HG03521 (cell line): ENCODE measurements around the gene CNTN4.

Experiments
- ATAC-seq: cut with Tn5 transposase; IDR thresholded peaks from one replicate; pipeline ENCODE4 v1.9.1; 2021; ENCODE audit warnings: mild to moderate bottlenecking, moderate library complexity; ENCODE audit not compliant: unreplicated experiment

The CNTN4 gene

DNA sequence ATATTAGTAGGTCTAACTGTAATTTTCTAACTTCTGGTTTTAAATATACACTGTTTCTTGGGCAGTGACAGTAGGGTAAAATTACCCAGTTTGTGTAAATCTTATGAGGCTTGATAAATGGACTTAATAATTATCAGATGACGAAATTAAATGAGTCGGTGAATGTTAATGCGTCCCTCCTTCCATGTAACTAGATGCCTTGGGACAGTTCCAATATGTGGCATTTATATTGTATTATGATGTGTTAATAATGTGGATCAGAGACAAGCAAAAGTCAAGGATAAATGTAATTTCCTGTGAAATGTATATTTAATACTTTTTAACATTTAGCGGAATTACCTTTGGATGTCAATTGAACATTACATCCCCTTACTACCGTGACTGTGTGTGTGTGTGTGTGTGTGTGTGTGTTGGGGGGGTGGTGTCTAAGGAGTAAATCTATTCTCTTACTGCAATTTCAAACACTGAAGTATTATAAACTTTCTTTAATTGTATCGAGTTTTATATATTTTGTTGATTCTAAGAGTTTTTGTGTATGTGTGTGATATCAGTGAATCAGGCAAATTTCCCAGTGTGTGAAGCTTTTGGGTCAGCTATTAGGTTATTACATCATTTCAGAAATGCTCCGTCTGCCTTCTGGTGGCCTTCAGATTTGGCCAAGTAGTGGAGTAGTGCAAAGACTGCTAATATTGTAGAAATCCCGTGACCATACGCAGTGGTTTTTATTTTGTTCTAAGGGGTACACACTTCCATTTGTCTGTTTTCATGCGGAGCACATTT, 50.1 kb downstream of the CNTN4 start:
- no peak for ATAC-seq

DNA sequence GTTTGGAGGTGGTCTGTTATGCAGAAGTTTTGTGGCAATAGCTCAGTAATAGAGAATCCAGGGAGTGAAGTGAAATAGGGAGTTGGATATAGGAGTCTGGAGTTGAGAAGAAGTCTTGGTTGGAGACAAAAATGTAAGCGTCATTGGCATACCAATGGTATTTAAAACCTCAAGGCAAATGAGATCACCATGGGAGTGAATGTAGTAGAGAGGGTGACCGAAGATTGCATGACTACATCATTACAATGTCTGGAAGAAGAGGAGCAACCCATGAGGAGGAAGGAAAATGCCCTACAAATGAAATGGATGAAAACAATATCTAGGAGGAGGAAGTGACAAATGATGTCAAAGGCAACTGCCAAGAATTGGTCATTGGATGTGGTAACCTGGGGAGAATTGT, 54.4 kb downstream of the CNTN4 start:
- no peak for ATAC-seq

DNA sequence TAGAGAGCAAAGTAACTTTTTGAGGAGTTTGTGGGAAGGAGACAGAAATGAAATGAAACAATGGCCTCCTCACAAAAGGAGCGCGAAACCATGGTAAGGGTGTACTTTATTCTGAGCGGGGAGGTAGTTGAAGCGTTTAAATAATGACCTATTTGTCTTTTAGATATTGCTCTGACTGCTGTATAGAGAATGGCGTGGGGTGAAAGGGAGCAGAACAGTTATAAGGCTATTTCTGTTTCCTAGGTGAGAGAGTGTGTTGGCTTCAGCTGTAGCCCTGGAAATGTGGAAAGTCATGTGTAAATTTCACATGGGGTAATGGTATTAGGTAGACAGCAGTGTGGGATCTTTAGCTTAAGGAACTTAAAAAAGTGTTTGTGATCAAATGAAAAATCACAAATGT, 54.9 kb downstream of the CNTN4 start:
- no peak for ATAC-seq

DNA sequence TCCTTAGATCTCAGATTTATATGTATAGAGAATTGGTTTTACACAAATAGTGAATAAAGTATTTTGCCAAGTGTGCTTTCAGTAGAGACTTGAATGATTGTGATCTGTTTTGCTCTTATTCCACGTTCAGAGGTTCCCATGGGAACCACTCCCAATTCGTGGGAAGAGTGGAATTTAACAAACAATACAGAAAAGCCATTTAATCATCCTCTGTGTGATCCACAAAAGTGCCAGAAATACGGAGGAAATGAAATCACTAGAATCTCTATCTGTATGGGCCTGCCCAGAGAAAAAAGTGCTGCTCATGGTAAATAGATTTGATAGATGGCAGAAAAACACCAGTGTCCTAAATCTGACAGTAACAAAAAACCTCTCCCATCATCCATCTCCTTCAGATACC, 56.0 kb downstream of the CNTN4 start:
- ATAC-seq = no peak

DNA sequence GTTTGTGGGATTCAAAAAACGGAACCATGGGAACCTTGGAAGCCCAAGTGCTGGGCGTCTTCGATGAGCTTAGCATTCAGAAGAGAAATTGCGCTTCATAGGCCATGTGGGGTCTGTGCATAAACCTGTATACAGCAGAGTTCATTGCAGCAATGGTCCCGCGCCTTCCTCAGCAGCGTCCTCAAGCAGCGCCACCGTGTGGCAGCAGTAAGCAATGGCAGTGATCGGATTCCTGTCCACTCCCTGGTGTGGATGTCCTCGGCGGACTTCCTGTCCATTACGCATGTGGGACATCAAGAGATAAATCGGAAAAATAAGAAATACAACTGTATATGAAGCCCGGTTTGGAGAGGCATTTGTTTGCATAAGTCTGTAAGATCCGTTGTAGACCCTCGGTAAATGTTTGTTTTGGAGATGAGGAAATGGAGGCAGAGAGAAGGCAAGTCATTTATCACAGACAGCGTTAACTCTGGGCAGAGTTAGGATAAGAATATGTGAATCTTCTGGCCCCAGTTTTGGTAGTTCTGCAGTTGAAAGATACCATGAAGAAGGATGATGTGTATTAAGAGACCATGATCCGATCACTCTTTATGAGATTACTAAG, 57.7 kb downstream of the CNTN4 start:
- no peak for ATAC-seq

DNA sequence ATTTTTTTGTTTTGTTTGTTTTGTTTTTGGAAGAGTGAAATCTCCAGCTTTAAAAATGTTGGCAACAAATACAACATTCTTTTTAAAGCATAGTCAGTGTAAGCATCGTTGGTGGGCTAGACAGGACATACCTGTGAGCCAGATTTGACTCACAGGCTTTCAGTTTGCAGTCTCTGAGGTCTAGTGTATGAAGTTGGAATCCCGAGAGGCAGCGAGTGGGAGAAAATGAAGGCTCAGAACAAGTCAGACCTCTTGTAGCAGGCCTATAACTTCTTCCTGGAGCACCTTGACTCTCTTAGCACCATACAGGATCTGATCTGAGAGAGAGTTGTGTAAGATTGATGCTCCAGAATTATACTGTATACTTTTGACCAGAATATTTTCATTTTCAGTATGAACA, 60.2 kb downstream of the CNTN4 start:
- ATAC-seq = no peak

DNA sequence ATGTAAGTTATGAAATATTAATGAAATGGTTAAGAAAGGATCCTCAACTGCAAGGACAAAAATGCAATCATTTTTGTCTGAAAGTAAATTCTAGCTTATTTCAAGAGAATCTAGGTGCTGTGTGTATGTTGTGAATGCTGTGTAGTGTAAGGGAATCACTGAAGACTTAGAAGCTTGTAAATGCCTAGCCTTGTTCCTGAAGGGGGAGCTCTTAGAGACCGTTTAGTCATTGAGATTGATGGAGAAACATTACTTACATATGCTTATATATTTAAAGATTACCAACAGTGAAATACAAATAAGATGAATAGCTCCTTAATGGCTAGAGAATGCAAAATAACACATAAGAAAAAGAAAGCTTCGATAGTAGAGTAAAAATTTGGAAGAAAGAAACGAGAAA, 67.9 kb downstream of the CNTN4 start:
- no peak for ATAC-seq

DNA sequence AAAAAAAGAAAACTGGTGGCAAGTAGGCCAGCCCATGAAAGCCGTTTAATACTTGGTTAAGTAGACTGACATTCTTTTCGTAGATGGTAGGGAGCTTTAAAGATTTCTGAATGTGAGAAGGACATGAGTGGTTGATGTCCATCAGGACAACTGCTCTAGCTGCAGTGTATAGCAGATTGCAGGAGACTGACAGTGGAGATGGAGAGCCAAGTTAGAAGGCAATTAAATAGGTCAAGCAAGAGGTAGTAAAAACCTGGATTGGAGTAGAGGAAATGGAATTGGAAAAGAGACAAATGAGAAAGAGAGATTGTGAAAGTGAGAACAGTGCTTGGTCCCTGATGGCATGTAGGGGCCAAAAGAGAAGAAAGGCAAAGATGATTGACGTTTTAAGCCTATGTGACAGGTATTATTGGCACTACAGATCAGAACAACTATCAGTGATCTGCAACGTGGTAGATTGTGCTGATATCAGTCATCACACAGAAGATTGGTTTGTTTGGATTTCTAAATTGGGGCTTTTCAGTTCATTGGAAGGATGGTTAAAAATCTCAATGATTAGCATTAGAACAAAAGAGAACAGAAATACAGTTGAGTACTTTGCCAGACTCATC, 74.0 kb downstream of the CNTN4 start:
- ATAC-seq = no peak

DNA sequence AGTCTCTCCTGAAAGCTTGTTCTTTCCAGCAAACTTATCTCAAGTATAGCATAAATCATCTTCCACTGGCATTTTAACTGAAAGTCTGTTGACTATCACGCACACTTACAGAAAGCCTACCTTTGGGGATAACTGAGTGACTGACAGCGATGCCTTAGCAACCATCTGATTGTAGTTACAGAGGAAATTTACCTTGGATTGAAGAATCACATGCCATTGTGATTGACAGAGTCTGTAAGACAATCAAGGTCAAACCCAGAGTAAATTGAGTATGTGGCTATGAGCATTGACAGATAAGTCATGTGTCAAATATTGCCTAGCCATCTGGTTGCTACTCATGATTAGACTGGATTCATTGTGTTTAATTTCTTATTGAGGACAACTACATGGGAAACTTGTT, 82.0 kb downstream of the CNTN4 start:
- no peak for ATAC-seq

DNA sequence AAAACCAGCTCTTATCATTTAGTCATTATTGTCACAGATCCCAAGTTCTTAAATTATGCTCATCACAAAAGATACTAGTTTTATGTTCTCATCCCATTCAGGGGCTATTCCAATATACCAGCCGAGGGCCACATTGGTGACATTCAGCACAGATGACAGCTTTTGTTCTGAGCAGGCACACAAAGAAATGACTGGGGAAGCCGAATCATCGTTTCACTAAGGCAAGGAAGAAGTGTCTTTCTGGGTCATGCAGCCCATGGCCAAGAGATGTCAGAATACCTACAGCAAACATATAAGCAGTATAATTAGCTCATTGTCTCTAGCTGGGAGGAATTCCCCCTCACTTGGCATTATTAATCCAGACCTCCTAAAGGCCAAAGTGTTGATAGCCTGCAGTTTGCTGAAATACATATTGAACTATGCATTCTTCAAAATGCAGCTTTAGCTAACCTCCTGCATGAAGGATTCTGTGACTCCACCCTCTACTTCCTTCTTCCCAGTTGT, 100.2 kb downstream of the CNTN4 start:
- ATAC-seq = no peak

DNA sequence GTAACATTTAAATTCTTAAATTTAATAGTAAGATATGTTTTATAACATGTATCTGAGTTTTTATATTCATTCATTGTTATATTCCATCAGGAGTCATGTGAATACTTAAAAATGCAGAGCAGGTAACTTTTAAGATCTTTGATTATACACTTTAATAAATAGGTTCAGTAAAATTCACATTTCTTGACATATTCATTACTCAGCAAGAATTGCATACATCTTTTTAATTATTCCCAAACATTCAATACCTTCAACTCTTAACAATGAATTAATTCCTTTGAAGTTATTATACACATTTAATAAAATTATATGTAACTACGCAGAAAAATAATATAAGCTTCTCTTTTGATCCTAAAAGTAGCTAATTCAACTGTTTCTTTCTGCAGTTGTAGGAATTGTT, 105.4 kb downstream of the CNTN4 start:
- no peak for ATAC-seq

DNA sequence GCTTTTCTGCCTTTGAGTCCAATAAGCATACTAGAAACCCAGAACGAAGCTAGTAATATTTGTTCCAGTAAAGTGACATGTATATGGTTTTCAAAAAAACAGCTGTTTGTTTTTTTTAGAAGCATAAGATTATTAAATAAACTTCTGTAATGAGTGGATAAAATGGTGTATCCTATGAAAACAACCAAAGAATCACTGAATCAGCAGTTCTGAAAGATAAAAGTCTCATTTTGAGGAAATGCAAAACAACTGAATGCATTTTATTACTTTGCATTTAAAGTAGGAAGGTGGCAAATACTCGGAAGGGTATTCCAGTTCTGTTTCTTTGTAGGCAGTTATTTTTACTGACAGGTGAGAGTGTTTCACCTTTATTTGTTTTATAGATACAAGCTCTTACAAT, 107.0 kb downstream of the CNTN4 start:
- no peak for ATAC-seq

DNA sequence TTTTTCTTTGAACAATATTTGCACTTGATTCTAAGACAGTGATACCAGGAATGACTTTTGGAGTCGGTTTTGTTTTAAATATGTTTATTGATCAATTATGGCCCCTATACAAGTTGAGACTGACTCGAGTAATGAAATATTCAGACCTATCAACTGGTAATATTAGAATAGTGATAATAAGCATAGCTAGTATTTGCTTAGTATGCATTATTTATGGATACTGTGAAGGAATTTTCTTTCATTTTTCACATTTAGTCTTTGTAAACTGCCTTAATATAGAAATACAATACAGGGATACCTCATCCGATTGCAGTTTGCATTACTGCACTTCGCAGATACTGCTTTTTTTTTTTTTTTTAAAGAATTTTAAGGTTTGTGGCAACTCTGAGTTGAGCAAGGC, 107.9 kb downstream of the CNTN4 start:
- ATAC-seq = no peak

DNA sequence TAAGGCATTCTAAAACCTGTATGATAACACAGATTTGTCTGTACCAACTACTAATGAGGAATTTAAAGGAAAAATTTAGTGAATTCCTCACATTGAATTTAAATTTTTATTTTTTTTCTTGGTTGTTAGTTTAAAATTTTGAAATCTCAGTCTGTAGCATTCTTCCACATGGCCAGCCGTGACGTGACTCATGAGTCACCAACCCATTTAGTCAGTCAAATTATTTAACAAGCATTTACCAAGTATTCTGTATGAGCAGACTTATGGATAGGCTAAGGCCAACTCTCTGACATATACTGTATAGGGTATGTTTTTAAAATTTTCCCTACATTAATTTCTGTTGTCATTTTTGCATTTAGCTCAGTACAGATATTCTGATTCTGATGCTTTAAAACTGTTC, 112.9 kb downstream of the CNTN4 start:
- no peak for ATAC-seq

DNA sequence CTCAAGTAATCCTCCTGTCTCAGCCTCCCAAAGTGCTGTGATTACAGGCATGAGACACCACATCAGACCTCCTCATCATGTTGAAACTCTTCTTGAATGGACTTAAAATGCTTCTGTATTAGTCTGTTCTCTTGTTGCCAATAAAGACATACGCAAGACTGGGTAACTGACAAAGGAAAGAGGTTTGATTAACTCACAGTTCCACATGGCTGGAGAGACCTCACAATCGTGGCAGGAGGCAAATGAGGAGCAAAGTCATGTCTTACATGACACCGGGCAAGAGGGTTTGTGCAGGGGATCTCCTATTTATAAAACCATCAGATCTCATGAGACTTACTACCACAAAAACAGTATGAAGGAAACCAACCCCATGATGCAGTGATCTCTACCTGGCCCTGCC, 113.5 kb downstream of the CNTN4 start:
- no peak for ATAC-seq

DNA sequence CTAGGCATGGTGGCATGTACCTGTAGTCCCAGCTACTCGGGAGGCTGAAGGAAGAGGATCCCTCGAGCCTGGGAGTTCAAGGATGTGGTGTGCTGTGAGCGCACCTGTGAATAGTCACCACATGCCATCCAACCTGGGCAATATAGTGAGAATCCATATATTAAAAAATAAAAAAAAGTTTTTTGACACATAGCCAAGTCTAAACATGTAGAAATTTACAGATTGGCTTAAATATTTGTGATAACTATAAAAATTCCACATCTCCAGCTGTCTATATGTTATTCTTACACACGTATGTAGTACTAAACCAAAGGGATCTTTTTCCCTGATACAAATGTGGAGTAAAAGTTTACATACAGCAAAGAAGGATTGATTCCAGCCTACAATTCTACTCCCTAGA, 119.7 kb downstream of the CNTN4 start:
- no peak for ATAC-seq

DNA sequence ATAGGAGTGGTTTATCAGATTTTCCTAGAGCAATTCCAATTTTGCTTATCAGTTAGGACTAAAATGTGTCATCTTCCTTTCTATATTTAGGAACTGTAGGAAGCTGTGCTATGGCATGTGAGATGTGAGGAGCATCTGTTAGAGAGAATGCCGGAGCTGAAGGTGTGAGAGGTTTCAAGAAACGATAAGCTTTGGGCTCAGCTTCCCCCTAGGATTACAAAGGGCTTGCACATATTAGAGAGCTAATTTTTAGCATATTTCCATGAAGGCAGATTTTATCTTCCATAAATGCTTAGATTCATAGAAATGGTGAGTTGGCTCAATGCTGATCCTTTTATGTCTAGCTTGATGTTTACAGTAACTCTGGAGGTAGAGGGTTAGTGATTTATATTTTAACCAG, 120.2 kb downstream of the CNTN4 start:
- no peak for ATAC-seq

DNA sequence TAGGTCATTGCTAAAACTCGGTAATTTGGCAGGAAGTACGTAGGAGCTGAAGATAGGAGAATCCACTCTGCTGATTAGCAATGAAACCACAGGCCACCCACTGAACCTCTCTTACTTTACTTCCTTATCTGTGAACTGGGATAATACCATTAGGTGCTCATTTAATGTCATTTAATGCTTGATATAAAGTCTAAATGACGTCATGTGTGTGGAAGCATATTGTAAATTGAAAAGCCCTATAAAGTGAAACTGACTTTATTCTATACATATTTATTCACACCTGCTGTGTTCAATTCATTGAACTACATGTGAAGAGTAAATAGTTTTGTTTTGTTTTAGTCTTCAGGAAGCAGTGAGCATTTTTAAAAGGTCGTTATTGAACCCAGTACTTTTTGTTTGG, 137.5 kb downstream of the CNTN4 start:
- ATAC-seq = no peak

DNA sequence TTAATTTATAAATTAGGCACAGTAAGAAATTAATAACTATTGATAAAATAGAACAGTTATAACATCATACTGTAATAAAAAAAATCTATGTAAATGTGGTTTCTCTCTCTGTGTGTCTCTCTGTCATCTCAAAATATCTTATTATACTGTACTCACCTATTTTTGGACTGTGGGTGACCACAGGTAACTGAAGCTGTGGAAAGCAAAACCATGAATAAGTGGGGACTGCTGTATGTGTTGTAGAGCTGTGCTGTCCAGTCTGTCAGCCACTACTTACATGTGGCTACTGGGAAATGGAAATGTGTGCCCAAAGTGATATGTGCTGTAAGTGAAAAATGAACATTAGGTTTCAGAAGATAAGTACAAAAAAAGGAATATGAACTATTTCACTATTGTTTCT, 145.5 kb downstream of the CNTN4 start:
- ATAC-seq = no peak

DNA sequence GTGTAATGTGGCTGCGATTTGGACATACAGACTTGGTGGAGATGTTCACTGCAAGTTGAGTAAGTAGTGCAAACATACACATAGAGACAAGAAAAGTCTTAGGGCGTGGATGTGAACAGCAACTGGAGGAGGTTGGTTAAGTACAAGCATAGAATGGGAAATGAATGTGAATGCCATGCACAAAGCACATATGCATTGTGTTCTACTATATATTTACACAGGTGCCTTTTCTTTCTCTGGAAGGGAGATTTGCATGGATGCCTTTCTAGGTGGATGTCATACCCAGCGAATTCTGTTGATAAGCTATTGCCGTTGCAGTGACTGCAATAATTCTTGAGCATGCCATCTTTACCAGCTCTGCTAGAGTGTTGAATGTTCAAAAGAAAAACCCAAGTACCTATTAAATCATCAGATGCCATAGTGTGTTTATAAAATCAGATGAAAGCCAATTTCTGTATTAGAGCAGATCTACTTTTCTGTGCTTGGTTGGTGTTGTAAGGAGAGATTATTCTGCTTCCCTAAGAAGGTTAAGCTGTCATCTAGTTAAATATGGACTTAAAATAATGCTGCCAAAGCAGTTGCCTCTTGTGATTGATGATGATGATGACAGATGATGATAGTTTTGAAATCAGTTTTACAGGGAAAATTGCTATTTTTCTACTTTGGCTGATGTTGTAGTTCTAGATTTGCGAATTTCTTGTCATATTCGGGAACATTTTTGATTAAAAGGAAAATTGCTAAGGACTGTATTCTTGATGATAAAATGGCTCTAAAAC, 148.4 kb downstream of the CNTN4 start:
- no peak for ATAC-seq

DNA sequence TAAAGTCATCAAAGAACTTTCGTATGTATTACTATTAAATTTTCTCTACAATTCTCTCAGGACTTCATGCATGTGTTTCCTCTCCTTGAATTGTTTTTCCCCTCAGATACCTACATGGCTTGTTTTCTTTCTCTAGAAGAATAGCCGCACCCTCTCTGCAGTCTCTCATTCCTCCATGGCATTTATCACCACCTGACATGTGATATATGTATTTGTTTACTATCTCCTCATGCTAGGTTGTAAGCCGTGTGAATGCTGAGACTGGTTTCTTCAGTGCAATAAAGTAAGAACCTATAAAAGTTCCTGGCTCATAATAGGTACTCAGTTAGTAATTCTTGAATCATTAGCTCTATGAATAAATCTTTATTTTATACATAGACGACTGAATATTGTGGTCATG, 149.2 kb downstream of the CNTN4 start:
- no peak for ATAC-seq

DNA sequence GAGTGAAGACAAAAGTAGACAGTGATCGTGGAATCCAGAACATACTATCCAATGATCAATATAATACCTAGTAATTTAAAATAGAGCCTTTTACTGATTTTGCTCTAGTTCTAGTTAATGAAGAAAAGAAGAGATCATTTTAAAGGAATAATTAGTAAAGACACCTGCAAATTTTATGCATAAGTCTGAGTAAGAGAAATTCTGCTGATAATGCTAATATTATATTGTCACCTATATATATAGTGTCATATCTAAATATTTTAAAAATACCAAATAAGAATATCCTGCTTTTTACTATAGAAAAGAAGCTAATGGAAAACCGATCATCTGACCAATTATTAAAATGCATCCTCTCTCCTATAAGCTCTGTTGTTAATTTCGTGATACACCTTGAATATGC, 152.1 kb downstream of the CNTN4 start:
- ATAC-seq = no peak
